HEK293T (cell line): ENCODE measurements around the gene AMER2.

Experiments
- CTCF ChIA-PET: fragments of 350-600 bp; formaldehyde crosslinking; extraction: SDS; loops from one replicate; lab custom pipeline; 2021; ENCODE audit warnings: antibody characterized with exemption, inconsistent platforms; lab: Yijun Ruan, JAX
- POLR2A ChIA-PET: fragments of 350-600 bp; formaldehyde crosslinking; extraction: SDS; loops from one replicate; lab custom pipeline; 2020; ENCODE audit warnings: antibody characterized with exemption, inconsistent platforms; lab: Yijun Ruan, JAX
- DNase-seq: peaks from one replicate; pipeline ENCODE4 v3.0.0; 2012; ENCODE audit warnings: mixed read lengths; ENCODE audit errors: extremely low spot score
- ARNT ChIP-seq: fragments of 450-650 bp; IDR thresholded peaks from 2 replicates; pipeline ENCODE4 v1.6.1; 2017; ENCODE audit warnings: mild to moderate bottlenecking
- BHLHE40 ChIP-seq: fragments of 450-650 bp; IDR thresholded peaks from 2 replicates; pipeline ENCODE4 v1.6.1; 2016; ENCODE audit warnings: mild to moderate bottlenecking, moderate library complexity, borderline replicate concordance
- CTBP1 ChIP-seq: fragments of 450-650 bp; IDR thresholded peaks from 2 replicates; pipeline ENCODE4 v1.6.1; 2016; ENCODE audit warnings: borderline replicate concordance
- ELF4 ChIP-seq: fragments of 450-650 bp; IDR thresholded peaks from 2 replicates; pipeline ENCODE4 v1.6.1; 2017; ENCODE audit warnings: antibody characterized with exemption
- FOXA1 ChIP-seq: fragments of 450-650 bp; IDR thresholded peaks from 2 replicates; pipeline ENCODE4 v1.6.1; 2016; ENCODE audit warnings: mild to moderate bottlenecking
- FOXK2 ChIP-seq: fragments of 450-650 bp; IDR thresholded peaks from 2 replicates; pipeline ENCODE4 v1.6.1; 2016; ENCODE audit warnings: mild to moderate bottlenecking
- FOXM1 ChIP-seq: fragments of 450-650 bp; IDR thresholded peaks from 2 replicates; pipeline ENCODE4 v1.6.1; 2017; ENCODE audit warnings: mild to moderate bottlenecking, borderline replicate concordance
- HDGF ChIP-seq: fragments of 450-650 bp; IDR thresholded peaks from 2 replicates; pipeline ENCODE4 v1.6.1; 2017; ENCODE audit warnings: antibody characterized with exemption, borderline replicate concordance
- L3MBTL2 ChIP-seq: fragments of 450-650 bp; conservative IDR thresholded peaks from 2 replicates; pipeline ENCODE4 v1.6.1; 2016; ENCODE audit warnings: mild to moderate bottlenecking
- LEF1 ChIP-seq: fragments of 450-650 bp; IDR thresholded peaks from 2 replicates; pipeline ENCODE4 v1.6.1; 2017; ENCODE audit warnings: mild to moderate bottlenecking, borderline replicate concordance
- NFRKB ChIP-seq: fragments of 450-650 bp; IDR thresholded peaks from 2 replicates; pipeline ENCODE4 v1.6.1; 2016; ENCODE audit warnings: mild to moderate bottlenecking, moderate library complexity
- PKNOX1 ChIP-seq: fragments of 450-650 bp; IDR thresholded peaks from 2 replicates; pipeline ENCODE4 v1.6.1; 2016
- SP1 ChIP-seq: fragments of 450-650 bp; IDR thresholded peaks from 2 replicates; pipeline ENCODE4 v1.6.1; 2017
- SUZ12 ChIP-seq: fragments of 450-650 bp; IDR thresholded peaks from 2 replicates; pipeline ENCODE4 v1.6.1; 2016; ENCODE audit warnings: mild to moderate bottlenecking
- TARDBP ChIP-seq: fragments of 450-650 bp; IDR thresholded peaks from 2 replicates; pipeline ENCODE4 v1.6.1; 2016
- ZNF384 ChIP-seq: fragments of 450-650 bp; IDR thresholded peaks from 2 replicates; pipeline ENCODE4 v1.6.1; 2016

The AMER2 gene

GRCh38 chr13:25200783-25201182 is 28.7 kb upstream of the AMER2 start:
- no peak for DNase-seq
- ChIA-PET POLR2A (no interaction called here), CTCF (no interaction called here)
- TF ChIP-seq SUZ12 (no peak), ZNF384 (no peak), FOXK2 (no peak), SP1 (no peak), FOXA1 (no peak), NFRKB (no peak), HDGF (no peak), L3MBTL2 (no peak), TARDBP (no peak), ELF4 (no peak), FOXM1 (no peak), LEF1 (no peak), PKNOX1 (no peak), BHLHE40 (no peak), ARNT (no peak), CTBP1 (no peak)

GRCh38 chr13:25198647-25199046 is 26.6 kb upstream of the AMER2 start:
- ChIA-PET POLR2A (interaction anchor here (0.7 kb wide), 1 partner anchor 12 kb away, joined by 3 read pairs; no protein-coding TSS in a partner anchor), CTCF (no interaction called here)
- TF ChIP-seq HDGF (no peak), ARNT (no peak), L3MBTL2 (no peak), LEF1 (no peak), PKNOX1 (no peak), TARDBP (no peak), ZNF384 (no peak), FOXK2 (no peak), FOXM1 (no peak), BHLHE40 (no peak), NFRKB (no peak), SUZ12 (no peak)
- DNase-seq = no peak

GRCh38 chr13:25196971-25197370 is 24.9 kb upstream of the AMER2 start:
- ChIA-PET POLR2A (no interaction called here), CTCF (no interaction called here)
- TF ChIP-seq TARDBP = no peak
- no peak for TF ChIP-seq NFRKB
- no peak for TF ChIP-seq SUZ12
- no peak for TF ChIP-seq LEF1
- TF ChIP-seq FOXA1 = no peak
- TF ChIP-seq ZNF384 = no peak
- DNase-seq = no peak

GRCh38 chr13:25192936-25193335 is 20.8 kb upstream of the AMER2 start:
- TF ChIP-seq CTBP1 (no peak), SUZ12 (no peak), FOXA1 (no peak), BHLHE40 (no peak), LEF1 (no peak), FOXM1 (no peak), ARNT (no peak), FOXK2 (no peak), L3MBTL2 (no peak), HDGF (no peak), ZNF384 (no peak), SP1 (no peak), TARDBP (no peak)
- CTCF ChIA-PET = no interaction called here
- no peak for DNase-seq
- POLR2A ChIA-PET = no interaction called here

- TF ChIP-seq TARDBP (no peak), NFRKB (no peak)
- POLR2A ChIA-PET = no interaction called here
- no peak for DNase-seq
- CTCF ChIA-PET = no interaction called here
These were observed 20.4 kb upstream of the AMER2 start for GRCh38 chr13:25192489-25192888.

GRCh38 chr13:25192052-25192451 is 20.0 kb upstream of the AMER2 start:
- no peak for TF ChIP-seq SP1
- no peak for TF ChIP-seq HDGF
- TF ChIP-seq ARNT = no peak
- TF ChIP-seq FOXK2 = no peak
- TF ChIP-seq FOXM1 = no peak
- no peak for TF ChIP-seq L3MBTL2
- TF ChIP-seq ELF4 = no peak
- TF ChIP-seq ZNF384 = no peak
- TF ChIP-seq PKNOX1 = no peak
- no peak for TF ChIP-seq LEF1
- TF ChIP-seq CTBP1 = no peak
- no peak for TF ChIP-seq FOXA1
- CTCF ChIA-PET = no interaction called here
- DNase-seq = no peak
- POLR2A ChIA-PET = no interaction called here
